H1 (cell line): ENCODE results near the gene IGLON5. TPM values are rescaled to one million over a fixed set of nuclear protein-coding genes. Genes with fewer than 3 reads are reported as not detected.

Experiments
- CTCF ChIA-PET: fragments of 300-600 bp; sonication (Branson Sonifier 250); formaldehyde crosslinking; loops from one replicate; lab custom pipeline; 2021; ENCODE audit not compliant: partially characterized antibody; lab: Charles Lee
- POLR2A ChIA-PET: fragments of 300-600 bp; sonication (Branson Sonifier 250); formaldehyde crosslinking; loops from one replicate; lab custom pipeline; 2021; ENCODE audit warnings: inconsistent platforms; ENCODE audit not compliant: partially characterized antibody; lab: Charles Lee
- DNase-seq, 2 experiments: peaks; one replicate each; pipeline versions ENCODE4 v3.0.0 to v3.0.0-alpha.2; 2010 to 2022; ENCODE audit warnings: low spot score in 2 of 2, low read depth in 1 of 2, mixed read lengths in 1 of 2
- FAIRE-seq: peaks from 2 replicates; lab custom pipeline; 2011; peaks lifted over from hg19 to GRCh38; lab: Jason Lieb, UNC
- H2AFZ ChIP-seq: 2 replicates; pipeline ENCODE4 v1.8.1; 2012; ENCODE audit warnings: low read length, inconsistent platforms
- H2AK5ac ChIP-seq: 2 replicates; pipeline ENCODE4 v1.6.1; 2013; ENCODE audit warnings: low read depth, low read length
- H2BK120ac ChIP-seq: replicated peaks from 2 replicates; pipeline ENCODE3; 2013; ENCODE audit warnings: low read depth, low read length, inconsistent platforms
- H2BK12ac ChIP-seq: 2 replicates; pipeline ENCODE4 v1.6.1; 2013; ENCODE audit warnings: low read depth, low read length
- H2BK15ac ChIP-seq: 2 replicates; pipeline ENCODE4 v1.6.1; 2013; ENCODE audit warnings: low read length
- H2BK20ac ChIP-seq: 2 replicates; pipeline ENCODE4 v1.6.1; 2013; ENCODE audit warnings: low read length
- H2BK5ac ChIP-seq: 2 replicates; pipeline ENCODE4 v1.6.1; 2013; ENCODE audit warnings: low read depth, low read length
- H3K14ac ChIP-seq: 2 replicates; pipeline ENCODE4 v1.6.1; 2013; ENCODE audit warnings: inconsistent platforms; ENCODE audit not compliant: insufficient read length
- H3K18ac ChIP-seq: 2 replicates; pipeline ENCODE4 v1.6.1; 2013; ENCODE audit warnings: low read length; ENCODE audit errors: extremely low read depth
- H3K23ac ChIP-seq: 2 replicates; pipeline ENCODE4 v1.6.1; 2013; ENCODE audit warnings: inconsistent platforms; ENCODE audit not compliant: insufficient read length
- H3K23me2 ChIP-seq: 2 replicates; pipeline ENCODE4 v1.6.1; 2013; ENCODE audit warnings: low read depth, low read length
- H3K27ac ChIP-seq: 2 replicates; pipeline ENCODE4 v1.6.1; 2011; ENCODE audit warnings: low read depth, low read length, inconsistent platforms
- H3K27me3 ChIP-seq, 4 experiments: replicated peaks in 1 of 4; 1 replicate in 1 of 4; 2 replicates in 3 of 4; pipeline versions ENCODE4 v1.6.1 to v1.8.1; 2011 to 2013; ENCODE audit warnings: low read length in 3 of 4, mild to moderate bottlenecking in 3 of 4, inconsistent platforms in 2 of 4, mixed read lengths in 2 of 4, moderate library complexity in 1 of 4; ENCODE audit not compliant: control insufficient read depth in 3 of 4, insufficient read depth in 3 of 4; ENCODE audit errors: extremely low read depth in 1 of 4
- H3K36me3 ChIP-seq, 4 experiments: 2 replicates each; pipeline versions ENCODE4 v1.6.1 to v1.8.1; 2011 to 2013; ENCODE audit warnings: mild to moderate bottlenecking in 4 of 4, low read length in 3 of 4, moderate library complexity in 2 of 4, control low read depth in 1 of 4, inconsistent platforms in 1 of 4; ENCODE audit not compliant: insufficient read depth in 4 of 4, control insufficient read depth in 2 of 4
- H3K4ac ChIP-seq: replicated peaks from 2 replicates; pipeline ENCODE3; 2013; ENCODE audit warnings: low read length, low read depth, mixed read lengths, inconsistent platforms; ENCODE audit not compliant: insufficient read length
- H3K4me1 ChIP-seq, 4 experiments: replicated peaks in 1 of 4; 1 replicate in 1 of 4; 2 replicates in 3 of 4; pipeline versions ENCODE4 v1.6.1 to v1.8.1; 2011 to 2013; ENCODE audit warnings: low read length in 3 of 4, inconsistent platforms in 2 of 4, mixed read lengths in 1 of 4; ENCODE audit not compliant: insufficient read depth in 4 of 4, control insufficient read depth in 3 of 4
- H3K4me2 ChIP-seq, 2 experiments: 2 replicates each; pipeline versions ENCODE4 v1.6.1 to v1.8.1; 2011 to 2013; ENCODE audit warnings: low read depth in 2 of 2, low read length in 2 of 2, control low read depth in 1 of 2, inconsistent platforms in 1 of 2, mild to moderate bottlenecking in 1 of 2; ENCODE audit not compliant: insufficient read depth in 1 of 2
- H3K4me3 ChIP-seq, 4 experiments: fragments of 200-600, 300-600 bp in 1 of 4; sonication (generic), shearing (Covaris generic), sonication (Bioruptor Twin) in 1 of 4; 2 replicates each; pipeline versions ENCODE4 v1.5.1 to v1.8.1; 2011 to 2016; ENCODE audit warnings: low read length in 4 of 4, low read depth in 3 of 4, control low read depth in 2 of 4, inconsistent platforms in 2 of 4, mild to moderate bottlenecking in 2 of 4, mixed read lengths in 1 of 4, moderate library complexity in 1 of 4; ENCODE audit not compliant: insufficient read depth in 2 of 4; ENCODE audit errors: extremely low read depth in 1 of 4
- H3K56ac ChIP-seq: replicated peaks from 2 replicates; pipeline ENCODE3; 2013; ENCODE audit warnings: low read depth, mild to moderate bottlenecking, mixed read lengths, low read length, inconsistent platforms; ENCODE audit not compliant: insufficient read length
- H3K79me1 ChIP-seq: 2 replicates; pipeline ENCODE4 v1.6.1; 2013; ENCODE audit warnings: low read depth, low read length, control low read depth
- H3K79me2 ChIP-seq, 2 experiments: 2 replicates each; pipeline versions ENCODE4 v1.6.1 to v1.8.1; 2012 to 2013; ENCODE audit warnings: low read length in 2 of 2, mild to moderate bottlenecking in 2 of 2, inconsistent platforms in 1 of 2; ENCODE audit not compliant: insufficient read depth in 2 of 2, control insufficient read depth in 1 of 2
- H3K9ac ChIP-seq, 4 experiments: replicated peaks in 1 of 4; 1 replicate in 1 of 4; 2 replicates in 3 of 4; pipeline versions ENCODE4 v1.6.1 to v1.8.1; 2011 to 2013; ENCODE audit warnings: low read depth in 3 of 4, low read length in 3 of 4, control low read depth in 2 of 4, mild to moderate bottlenecking in 2 of 4, moderate library complexity in 2 of 4, inconsistent platforms in 1 of 4; ENCODE audit errors: extremely low read depth in 1 of 4
- H3K9me3 ChIP-seq, 2 experiments: 2 replicates each; pipeline versions ENCODE4 v1.6.1 to v1.8.1; 2012 to 2013; ENCODE audit warnings: mild to moderate bottlenecking in 2 of 2, moderate library complexity in 2 of 2, control low read depth in 1 of 2, inconsistent platforms in 1 of 2, low read depth in 1 of 2, low read length in 1 of 2, mixed read lengths in 1 of 2; ENCODE audit not compliant: insufficient read depth in 2 of 2
- H4K20me1 ChIP-seq, 2 experiments: replicated peaks in 1 of 2; 2 replicates each; pipeline versions ENCODE3 to v1.8.1; 2011 to 2013; ENCODE audit warnings: inconsistent platforms in 2 of 2, low read length in 2 of 2, mild to moderate bottlenecking in 1 of 2; ENCODE audit not compliant: insufficient read depth in 2 of 2, control insufficient read depth in 1 of 2
- H4K5ac ChIP-seq: 2 replicates; pipeline ENCODE4 v1.6.1; 2013; ENCODE audit warnings: low read length, low read depth, mixed read lengths, inconsistent platforms; ENCODE audit not compliant: insufficient read length
- H4K8ac ChIP-seq: 2 replicates; pipeline ENCODE4 v1.8.0; 2013; ENCODE audit warnings: mild to moderate bottlenecking, moderate library complexity, low read length, inconsistent platforms; ENCODE audit not compliant: insufficient read depth; ENCODE audit errors: extremely low read depth
- H4K91ac ChIP-seq: replicated peaks from 2 replicates; pipeline ENCODE3; 2013; ENCODE audit warnings: low read length, mixed read lengths, inconsistent platforms; ENCODE audit not compliant: insufficient read length
- ASH2L ChIP-seq: fragments of 200-600, 300-600 bp; sonication (generic); IDR thresholded peaks from one replicate; pipeline ENCODE4 v1.7.1; 2017; ENCODE audit warnings: low read length
- CTBP2 ChIP-seq: IDR thresholded peaks from 2 replicates; pipeline ENCODE4 v1.7.0; 2011; ENCODE audit warnings: borderline replicate concordance, mild to moderate bottlenecking, moderate library complexity, mixed read lengths, low read length; ENCODE audit not compliant: insufficient read depth, insufficient read length
- EGR1 ChIP-seq: IDR thresholded peaks from 2 replicates; pipeline ENCODE4 v1.6.1; 2011; ENCODE audit warnings: low read depth, low read length, borderline replicate concordance
- GABPA ChIP-seq: IDR thresholded peaks from 2 replicates; pipeline ENCODE4 v1.6.1; 2011; ENCODE audit warnings: mild to moderate bottlenecking, low read length, moderate library complexity, borderline replicate concordance; ENCODE audit not compliant: insufficient read depth
- HDAC2 ChIP-seq, 2 experiments: fragments of 300-600 bp in 1 of 2; sonication (generic) in 1 of 2; IDR thresholded peaks; 2 replicates each; pipeline ENCODE4 v1.6.1; 2011 to 2012; ENCODE audit warnings: low read depth in 2 of 2, low read length in 2 of 2, mild to moderate bottlenecking in 2 of 2, moderate library complexity in 2 of 2, borderline replicate concordance in 1 of 2, inconsistent platforms in 1 of 2
- HDAC6 ChIP-seq: IDR thresholded peaks from one replicate; pipeline ENCODE4 v1.7.1; 2012; ENCODE audit warnings: low read depth, mild to moderate bottlenecking, inconsistent platforms, low read length, moderate library complexity
- SIN3A ChIP-seq, 2 experiments: IDR thresholded peaks in 1 of 2; conservative IDR thresholded peaks in 1 of 2; 2 replicates each; pipeline ENCODE4 v1.6.1; 2011 to 2012; ENCODE audit warnings: low read length in 2 of 2, improper control_type of control experiment in 1 of 2, low read depth in 1 of 2, mild to moderate bottlenecking in 1 of 2
- SIRT6 ChIP-seq: IDR thresholded peaks from one replicate; pipeline ENCODE4 v1.7.1; 2012; ENCODE audit warnings: low read length, inconsistent platforms
- SUZ12 ChIP-seq: fragments of 200-600 bp; sonication (generic); IDR thresholded peaks from 2 replicates; pipeline ENCODE4 v1.6.1; 2012; ENCODE audit warnings: mild to moderate bottlenecking, inconsistent platforms, low read length, moderate library complexity, mixed read lengths
- TCF12 ChIP-seq: IDR thresholded peaks from 2 replicates; pipeline ENCODE4 v1.6.1; 2011; ENCODE audit warnings: low read depth, mild to moderate bottlenecking, low read length
- YY1 ChIP-seq: IDR thresholded peaks from 2 replicates; pipeline ENCODE4 v1.6.1; 2011; ENCODE audit warnings: low read depth, mild to moderate bottlenecking, low read length
- ZNF274 ChIP-seq: IDR thresholded peaks from 2 replicates; pipeline ENCODE4 v1.7.0; 2012; ENCODE audit warnings: low read length, borderline replicate concordance; ENCODE audit errors: extremely low read depth
- WGBS, 2 experiments: shearing (Covaris generic) in 1 of 2; methylation state at CpG; one replicate each; pipeline versions ENCODE4 v1.1.6 to v1.1.7; 2013 to 2015; ENCODE audit warnings: low lambda C conversion rate in 2 of 2, mixed read lengths in 2 of 2, inconsistent platforms in 1 of 2, low coverage in 1 of 2, missing lambda C conversion rate in 1 of 2; ENCODE audit not compliant: insufficient replicate concordance in 2 of 2, insufficient coverage in 1 of 2, insufficient read length in 1 of 2; ENCODE audit errors: extremely low coverage in 1 of 2, missing lambda C conversion rate in 1 of 2; 5-methylcytosine and 5-hydroxymethylcytosine counted together
- polyA plus RNA-seq, 7 experiments: library from polyadenylated mRNA; depleted of rRNA in 3 of 7; stranded (reverse) in 5 of 7; unstranded in 2 of 7; fragments of >200 nt in 5 of 7; fragments of 200-250 nt in 2 of 7; gene quantifications; 1 replicate in 5 of 7; 2 replicates in 1 of 7; 4 replicates in 1 of 7; pipeline versions ENCODE4 v1.2.1 to v1.2.3, GENCODE V29; 2011 to 2013; ENCODE audit warnings: missing spikeins in 2 of 7, mixed read lengths in 2 of 7
- total RNA-seq: library from RNA; stranded (reverse); fragmentation: NEBNext Ultra II Directional; extraction: Animal tissue kit (Norgen Biotek cat#: 25700); gene quantifications from 2 replicates; pipeline ENCODE4 v1.2.1, GENCODE V29; 2021

Gene IGLON5
- total and polyA plus RNA-seq, 2 of the 8 experiments (the other 6 are each of a cell fraction or from before 2014, with no cell fraction given) = 31.8 to 34.6 TPM

- Histone ChIP-seq H2AK5ac (no peak overlapping the region), H3K79me2 (no peaks in the 10 kb centered on the region), H3K4me1 (peaks cover 3 to 8% (median 5%) of the 10 kb centered on the region in 4 experiments; a peak in 6 of 7 replicates), H3K4me3 (no peak overlapping the region), H3K4me2 (no peak overlapping the region), H3K9me3 (no peaks in the 10 kb centered on the region), H4K5ac (no peak overlapping the region), H3K23me2 (peaks cover 13% of the 10 kb centered on the region; the same call in 1 of the 2 replicates), H2BK20ac (no peak overlapping the region), H3K9ac (no peak overlapping the region), H3K4ac (no peak overlapping the region), H2AFZ (no peak overlapping the region), H3K14ac (no peak overlapping the region), H3K36me3 (0 out of 8 replicates have a peak, but pooled peaks cover 0 to 2% (median 0%) of the 10 kb centered on the region in 4 experiments), H4K20me1 (peaks cover 3 to 28% of the 10 kb centered on the region in 2 experiments), H2BK5ac (no peak overlapping the region), H4K8ac (no peak overlapping the region), H3K27me3 (peaks cover 0 to 2% (median 0%) of the 10 kb centered on the region in 4 experiments; a peak in 3 of 7 replicates), H3K56ac (no peak overlapping the region), H4K91ac (no peak overlapping the region), H3K18ac (no peak overlapping the region), H2BK15ac (no peak overlapping the region), H3K27ac (no peak overlapping the region), H3K79me1 (peaks cover 14% of the 10 kb centered on the region), H3K23ac (no peak overlapping the region), H2BK120ac (no peak overlapping the region), H2BK12ac (no peak overlapping the region)
- FAIRE-seq (no peak), DNase-seq (no peak)
- 75% methylated on average over 8 of the region's 8 CpGs; no CpG with 5 or more reads in 1 of the 2 experiments for WGBS, 2 experiments
- POLR2A ChIA-PET = interaction anchor here (1.6 to 2.1 kb wide), 2 partner anchors 10 to 13 kb away, joined by 5 to 7 read pairs; no protein-coding TSS in a partner anchor
- CTCF ChIA-PET = interaction anchor here (0.6 to 2.2 kb wide), 3 partner anchors 11 to 198 kb away, joined by 3 to 6 read pairs (median 4); no protein-coding TSS in a partner anchor
- TF ChIP-seq SUZ12 = no peak
- no peak for TF ChIP-seq CTBP2
- no peak for TF ChIP-seq SIN3A (conservative IDR thresholded peaks at IDR 0.05 in 1 of 2, IDR thresholded peaks at IDR 0.05 in 1 of 2; ENCODE audit: low read depth in 1 of 2, low read length in 2 of 2)
- TF ChIP-seq ZNF274 = no peak
- TF ChIP-seq TCF12 = no peak
- TF ChIP-seq SIRT6 = no peak
- no peak for TF ChIP-seq YY1
- TF ChIP-seq GABPA = no peak
- TF ChIP-seq HDAC6 = no peak
- TF ChIP-seq EGR1 = no peak
- no peak for TF ChIP-seq HDAC2 (IDR thresholded peaks at IDR 0.05; ENCODE audit: borderline replicate concordance in 1 of 2, low read depth in 2 of 2, low read length in 2 of 2)
- no peak for TF ChIP-seq ASH2L
Measured at GRCh38 chr19:51316688-51317087, 5.2 kb downstream of the IGLON5 start.
